Skin epidermis (tissue), 12 donors: ENCODE results near the gene MYBPC1.
A peak's percentile ranks its signal among the peaks of the same experiment; 100 is the strongest.
"Not testable (repeated sequence)": the region's sequence is repeated elsewhere in the genome, so short reads cannot be mapped to it uniquely, and the experiment has no call there.

Source experiments
- H3K27ac ChIP-seq, 21 experiments: fragments of 200-600 bp; sonication (generic) in 11 of 21; one replicate each; pipeline ENCODE4 v1.5.0; 2020; ENCODE audit warnings: mild to moderate bottlenecking in 3 of 21, inconsistent platforms in 2 of 21, moderate library complexity in 2 of 21
- H3K4me3 ChIP-seq, 7 experiments: fragments of 200-600 bp; sonication (generic) in 2 of 7; one replicate each; pipeline ENCODE4 v1.5.0; 2020; ENCODE audit warnings: inconsistent platforms in 2 of 7, mild to moderate bottlenecking in 2 of 7, moderate library complexity in 1 of 7

Gene MYBPC1

GRCh38 chr12:101648195-101648594 lies 53.4 kb downstream of the MYBPC1 start:
- Histone ChIP-seq H3K4me3 (no peak overlapping the region), H3K27ac (no peak overlapping the region)

- no peak overlapping the region for H3K27ac ChIP-seq
- H3K4me3 ChIP-seq = no peak overlapping the region
Measured at GRCh38 chr12:101650346-101651117, 55.8 kb downstream of the MYBPC1 start.

- H3K4me3 ChIP-seq = no peak overlapping the region
- H3K27ac ChIP-seq = no peak overlapping the region
Measured at GRCh38 chr12:101653030-101653429, 58.3 kb downstream of the MYBPC1 start.

GRCh38 chr12:101653503-101653902 lies 58.7 kb downstream of the MYBPC1 start:
- Histone ChIP-seq H3K27ac (no peak overlapping the region), H3K4me3 (no peak overlapping the region)

GRCh38 chr12:101654442-101654841 lies 59.7 kb downstream of the MYBPC1 start:
- Histone ChIP-seq H3K27ac (no peak overlapping the region), H3K4me3 (no peak overlapping the region)

GRCh38 chr12:101655393-101655792 lies 60.6 kb downstream of the MYBPC1 start:
- Histone ChIP-seq H3K4me3 (no peak overlapping the region), H3K27ac (no peak overlapping the region)

DNA sequence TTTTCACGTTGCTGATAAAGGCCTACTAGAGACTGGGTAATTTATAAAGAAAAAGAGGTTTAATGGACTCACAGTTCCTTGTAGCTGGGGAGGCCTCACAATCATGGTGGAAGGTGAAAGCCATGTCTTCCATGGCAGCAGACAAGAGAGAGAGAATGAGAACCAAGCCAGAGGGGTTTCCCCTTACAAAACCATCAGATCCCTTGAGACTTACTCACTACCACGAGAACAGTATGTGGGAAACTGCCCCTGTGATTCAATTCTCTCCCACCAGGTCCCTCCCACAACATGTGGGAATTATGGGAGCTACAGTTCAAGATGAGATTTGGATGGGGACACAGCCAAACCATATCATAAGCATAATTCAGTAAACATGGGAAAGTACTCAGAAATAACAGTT lies 65.9 kb downstream of the MYBPC1 start:
- H3K4me3 ChIP-seq, H3K27ac ChIP-seq: not testable (repeated sequence)

DNA sequence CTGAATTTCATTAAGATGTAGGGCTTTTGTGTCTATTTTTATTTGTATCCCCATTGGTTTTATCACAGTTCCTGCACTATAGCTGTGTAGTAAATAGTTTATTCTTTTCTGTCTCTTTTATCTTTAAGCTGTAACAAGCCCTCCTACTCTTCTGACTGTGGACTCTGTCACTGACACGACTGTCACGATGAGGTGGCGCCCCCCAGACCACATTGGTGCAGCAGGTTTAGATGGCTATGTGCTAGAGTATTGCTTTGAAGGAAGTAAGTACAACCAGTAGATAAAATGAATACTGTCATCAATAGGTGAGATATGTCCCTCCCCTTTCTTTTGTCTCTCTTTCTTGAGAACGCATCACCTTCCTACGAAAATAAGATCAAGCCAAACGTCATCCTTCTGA lies 68.5 kb downstream of the MYBPC1 start:
- Histone ChIP-seq H3K27ac (no peak overlapping the region), H3K4me3 (no peak overlapping the region)

DNA sequence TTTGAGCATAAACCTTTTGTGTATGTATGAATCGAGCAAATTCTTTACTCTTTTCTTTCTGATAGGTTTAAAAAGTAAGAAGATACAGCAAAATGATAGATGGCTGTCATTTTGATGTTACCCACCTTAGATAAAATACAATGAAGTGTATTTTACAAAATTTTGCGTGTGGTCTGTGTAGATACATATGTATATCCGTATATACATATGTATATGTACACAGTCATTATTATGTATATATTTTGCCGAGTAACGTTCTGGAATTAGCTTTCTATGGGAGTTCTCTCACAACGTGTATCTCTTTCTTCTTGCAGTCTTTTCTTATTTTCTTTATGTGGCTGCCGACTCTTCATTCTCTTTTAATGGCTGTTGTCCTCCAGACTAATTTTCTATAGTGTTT lies 70.2 kb downstream of the MYBPC1 start:
- H3K27ac ChIP-seq = no peak overlapping the region
- no peak overlapping the region for H3K4me3 ChIP-seq

- no peak overlapping the region for H3K27ac ChIP-seq
- H3K4me3 ChIP-seq = no peak overlapping the region
Measured at GRCh38 chr12:101666052-101666728, 71.4 kb downstream of the MYBPC1 start.

GRCh38 chr12:101667591-101667990 lies 72.8 kb downstream of the MYBPC1 start:
- H3K27ac ChIP-seq = no peak overlapping the region

GRCh38 chr12:101670007-101670671 lies 75.4 kb downstream of the MYBPC1 start:
- no peak overlapping the region for H3K27ac ChIP-seq
- H3K4me3 ChIP-seq = no peak overlapping the region

More at GRCh38 chr12:101667591-101667990, 72.8 kb downstream of the MYBPC1 start:
- H3K4me3 ChIP-seq = no peak overlapping the region

- peak overlapping the region in 3 of 21 experiments; percentile 12 to 58 (median 37) for H3K27ac ChIP-seq
- no peak overlapping the region for H3K4me3 ChIP-seq
Measured at GRCh38 chr12:101671157-101671791, 76.5 kb downstream of the MYBPC1 start.

- peak overlapping the region in 3 of 21 experiments; percentile 12 to 58 (median 37) for H3K27ac ChIP-seq
- no peak overlapping the region for H3K4me3 ChIP-seq
Measured at GRCh38 chr12:101671833-101672232, 77.1 kb downstream of the MYBPC1 start.

GRCh38 chr12:101675555-101675954 lies 80.8 kb downstream of the MYBPC1 start:
- Histone ChIP-seq H3K27ac (no peak overlapping the region), H3K4me3 (no peak overlapping the region)

- H3K4me3 ChIP-seq, H3K27ac ChIP-seq: not testable (repeated sequence)
Measured at GRCh38 chr12:101676497-101676896, 81.7 kb downstream of the MYBPC1 start.

DNA sequence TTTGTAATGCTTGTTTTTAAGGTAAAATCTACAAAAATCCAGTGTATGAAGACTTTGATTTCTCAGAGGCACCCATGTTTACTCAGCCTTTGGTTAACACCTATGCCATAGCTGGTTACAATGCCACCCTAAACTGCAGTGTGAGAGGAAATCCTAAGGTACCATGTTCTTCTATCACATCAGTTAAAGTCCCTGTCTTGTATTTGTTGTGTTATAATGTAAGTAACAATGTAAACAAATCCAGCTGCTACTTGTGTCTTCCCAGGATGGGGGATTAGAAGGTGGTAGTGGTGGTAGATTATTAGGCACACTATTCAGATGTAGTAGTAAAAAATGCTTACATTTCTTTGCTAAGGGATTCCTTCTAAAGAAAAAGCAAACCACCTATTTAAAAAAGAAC lies 83.3 kb downstream of the MYBPC1 start:
- no peak overlapping the region for H3K27ac ChIP-seq

GRCh38 chr12:101680240-101680639 lies 85.5 kb downstream of the MYBPC1 start:
- no peak overlapping the region for H3K27ac ChIP-seq
- no peak overlapping the region for H3K4me3 ChIP-seq

More for the DNA sequence above, 83.3 kb downstream of the MYBPC1 start:
- H3K4me3 ChIP-seq = no peak overlapping the region

GRCh38 chr12:101680647-101681046 lies 85.9 kb downstream of the MYBPC1 start:
- no peak overlapping the region for H3K4me3 ChIP-seq
- H3K27ac ChIP-seq = no peak overlapping the region

DNA sequence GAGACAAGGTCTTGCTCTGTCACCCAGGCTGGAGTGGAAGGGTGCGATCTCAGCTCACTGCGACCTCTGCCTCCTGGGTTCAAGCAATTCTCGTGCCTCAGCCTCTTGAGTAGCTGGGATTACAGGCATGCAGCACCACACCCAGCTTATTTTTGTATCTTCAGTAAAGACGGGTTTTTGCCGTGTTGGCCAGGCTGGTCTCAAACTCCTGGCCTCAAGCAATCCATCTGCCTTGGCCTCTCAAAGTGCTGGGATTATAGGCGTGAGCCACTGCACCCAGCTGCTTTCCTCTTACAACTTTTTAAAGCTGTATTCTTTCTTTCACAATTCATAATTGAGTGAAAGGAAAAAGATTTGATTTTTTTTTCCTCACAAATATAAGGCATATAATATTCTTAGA lies 86.9 kb downstream of the MYBPC1 start:
- not testable (repeated sequence) for H3K27ac ChIP-seq, H3K4me3 ChIP-seq
